Colonic mucosa (tissue), 4 donors: ENCODE data around the gene CFAP70. TPM values are rescaled to one million over a fixed set of nuclear protein-coding genes. Genes with fewer than 3 reads are reported as not detected.

Experiments used
- DNase-seq: peaks from one replicate; pipeline ENCODE4 v3.0.0-alpha.2; 2020
- H3K27ac ChIP-seq: fragments of 200-600 bp; one replicate; pipeline ENCODE4 v1.8.0; 2021
- H3K27me3 ChIP-seq: fragments of 200-600 bp; one replicate; pipeline ENCODE4 v1.8.0; 2021
- H3K36me3 ChIP-seq: fragments of 200-600 bp; one replicate; pipeline ENCODE4 v1.8.0; 2021
- H3K4me1 ChIP-seq: fragments of 200-600 bp; one replicate; pipeline ENCODE4 v1.8.0; 2021; ENCODE audit warnings: mild to moderate bottlenecking
- H3K4me3 ChIP-seq: fragments of 200-600 bp; one replicate; pipeline ENCODE4 v1.8.0; 2021
- H3K9ac ChIP-seq, 2 donors: one replicate each; pipeline ENCODE4 v1.7.0; 2013; ENCODE audit warnings: control low read depth in 2 of 2, low read depth in 2 of 2, low read length in 2 of 2
- H3K9me3 ChIP-seq: fragments of 200-600 bp; one replicate; pipeline ENCODE4 v1.8.0; 2021
- CTCF ChIP-seq: fragments of 200-600 bp; IDR thresholded peaks from one replicate; pipeline ENCODE4 v1.8.0; 2022; ENCODE audit warnings: antibody characterized with exemption, mild to moderate bottlenecking
- intact Hi-C: fragments of 100-400 bp; cut with DNase I; formaldehyde crosslinking; loops from one replicate; pipeline ENCODE4 v1.14.1; 2022
- total RNA-seq, 2 donors: library from RNA; stranded (reverse); fragmentation: NEBNext Ultra II Directional in 1 of 2; extraction: Animal tissue kit (Norgen Biotek cat#: 25700) in 1 of 2; gene quantifications; one replicate each; pipeline ENCODE4 v1.2.1, GENCODE V29; 2021
- donor health status: healthy.
- donor health status: DM: no; HTN: no; CAD: no.
- donor health status: DM: no; HTN: no; CAD: no.

Gene CFAP70
- total RNA-seq, 2 donors from 2014 or later: 0.64 to 0.72 TPM

DNA sequence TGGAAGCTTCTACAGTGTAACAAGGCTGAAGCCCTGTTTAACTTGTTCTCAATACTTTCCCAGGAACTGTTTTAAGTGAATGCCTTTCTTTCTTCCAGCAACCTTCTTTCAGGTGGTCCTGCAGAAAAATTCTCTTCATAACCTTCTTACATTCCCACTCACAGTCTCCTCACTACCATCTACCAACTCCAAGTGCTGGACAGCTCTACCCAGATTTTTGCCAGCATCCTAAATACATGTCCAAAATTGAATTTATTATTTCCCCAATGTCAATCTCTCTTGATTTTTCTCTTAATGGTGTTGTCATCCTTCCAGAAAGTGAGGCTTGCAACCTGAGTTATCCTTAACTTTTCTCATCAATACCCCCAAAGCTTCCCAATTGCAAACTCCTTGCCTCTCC, 48.2 kb downstream of the CFAP70 start:
- no peaks in the 10 kb centered on the region for H3K4me1 ChIP-seq
- no peak overlapping the region for H3K4me3 ChIP-seq
- H3K9me3 ChIP-seq: no peaks in the 10 kb centered on the region
- no peak for DNase-seq
- H3K9ac ChIP-seq: no peak overlapping the region
- H3K27me3 ChIP-seq: no peaks in the 10 kb centered on the region
- TF ChIP-seq CTCF: no peak
- intact Hi-C loops: no loop called here
- no peaks in the 10 kb centered on the region for H3K36me3 ChIP-seq
- no peak overlapping the region for H3K27ac ChIP-seq

GRCh38 chr10:73307203-73307800, 51.4 kb downstream of the CFAP70 start:
- no peak for DNase-seq
- intact Hi-C loops: no loop called here
- no peaks in the 10 kb centered on the region for H3K9me3 ChIP-seq
- H3K9ac ChIP-seq: no peak overlapping the region
- no peaks in the 10 kb centered on the region for H3K4me1 ChIP-seq
- no peak overlapping the region for H3K27ac ChIP-seq
- H3K4me3 ChIP-seq: no peak overlapping the region
- no peak for TF ChIP-seq CTCF
- no peaks in the 10 kb centered on the region for H3K36me3 ChIP-seq
- no peaks in the 10 kb centered on the region for H3K27me3 ChIP-seq

- Histone ChIP-seq H3K36me3 (no peaks in the 10 kb centered on the region), H3K4me1 (no peaks in the 10 kb centered on the region), H3K4me3 (no peak overlapping the region), H3K9me3 (no peaks in the 10 kb centered on the region), H3K27ac (no peak overlapping the region), H3K27me3 (no peaks in the 10 kb centered on the region), H3K9ac (no peak overlapping the region)
- TF ChIP-seq CTCF: no peak
- DNase-seq: no peak
- intact Hi-C loops: no loop called here
These were observed 52.4 kb downstream of the CFAP70 start for GRCh38 chr10:73306171-73306708.

DNA sequence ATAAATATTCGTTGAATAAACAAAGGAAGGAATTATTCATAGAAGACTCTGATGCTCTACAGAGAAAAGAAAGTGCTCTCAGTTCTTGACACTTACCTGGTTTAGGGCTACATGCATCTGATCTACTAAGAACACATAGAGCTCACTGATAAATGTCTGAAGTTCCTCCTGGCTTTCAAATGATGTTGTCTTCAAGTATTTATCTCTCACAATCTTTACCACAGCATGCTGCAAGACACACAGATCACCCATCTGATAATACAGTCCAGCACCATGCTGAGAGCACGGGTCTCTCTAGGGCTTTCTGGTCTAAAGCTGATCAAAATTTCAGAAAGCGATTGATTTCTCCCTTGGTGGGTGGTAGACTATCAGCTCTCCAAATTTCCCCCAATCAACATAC, 61.7 kb downstream of the CFAP70 start:
- H3K9me3 ChIP-seq: no peaks in the 10 kb centered on the region
- no peak overlapping the region for H3K27ac ChIP-seq
- no peaks in the 10 kb centered on the region for H3K4me1 ChIP-seq
- H3K4me3 ChIP-seq: no peak overlapping the region
- intact Hi-C loops: no loop called here
- H3K36me3 ChIP-seq: no peaks in the 10 kb centered on the region
- H3K27me3 ChIP-seq: no peaks in the 10 kb centered on the region
- no peak for TF ChIP-seq CTCF
- DNase-seq: no peak
- H3K9ac ChIP-seq: no peak overlapping the region

DNA sequence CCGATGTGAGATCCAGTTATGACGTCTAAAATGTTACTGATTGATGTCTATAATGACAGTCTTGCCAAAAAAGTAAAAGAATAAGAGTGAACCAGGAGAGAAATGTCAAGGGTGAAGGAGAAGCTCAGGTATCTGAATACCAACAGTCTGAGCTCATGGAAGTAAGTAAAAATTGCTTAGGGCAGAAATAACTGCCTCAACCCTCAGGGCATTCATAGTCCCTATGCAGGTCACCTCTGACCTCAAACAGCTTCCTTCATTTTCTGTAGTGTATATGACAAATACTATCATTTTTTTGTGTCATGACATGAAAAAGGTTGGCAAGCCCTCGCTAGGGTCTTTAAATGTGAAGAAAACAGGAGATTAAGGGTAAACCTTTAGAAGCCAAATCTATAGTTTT, 65.2 kb downstream of the CFAP70 start:
- Histone ChIP-seq H3K4me1 (no peaks in the 10 kb centered on the region), H3K36me3 (no peaks in the 10 kb centered on the region), H3K9me3 (no peaks in the 10 kb centered on the region), H3K27me3 (no peaks in the 10 kb centered on the region), H3K27ac (no peak overlapping the region), H3K4me3 (no peak overlapping the region), H3K9ac (no peak overlapping the region)
- no peak for TF ChIP-seq CTCF
- DNase-seq: no peak
- intact Hi-C loops: no loop called here
